Fibroblast of pulmonary artery (primary cell): ENCODE data around the gene VAV2.

Experiments
- DNase-seq: peaks from one replicate; pipeline ENCODE4 v3.0.0-alpha.2; 2010; ENCODE audit warnings: low read depth
- H3K4me3 ChIP-seq: replicated peaks from 2 replicates; pipeline ENCODE4 v1.5.1; 2011; ENCODE audit warnings: low read depth, mild to moderate bottlenecking, control low read depth, low read length, moderate library complexity
- CTCF ChIP-seq: IDR thresholded peaks from 2 replicates; pipeline ENCODE4 v1.5.1; 2011; ENCODE audit warnings: mild to moderate bottlenecking, control low read depth, low read length, inconsistent platforms; ENCODE audit errors: missing control alignments

The VAV2 gene

GRCh38 chr9:133855802-133856521 is 136.2 kb downstream of the VAV2 start:
- H3K4me3 ChIP-seq, result no peak overlapping the region
- peak; percentile 64 for DNase-seq
- TF ChIP-seq CTCF, result no peak

- TF ChIP-seq CTCF, result no peak
- no peak overlapping the region for H3K4me3 ChIP-seq
- DNase-seq, result no peak
Measured at GRCh38 chr9:133855371-133855770, 136.8 kb downstream of the VAV2 start.

- no peak for DNase-seq
- H3K4me3 ChIP-seq, result no peak overlapping the region
- no peak for TF ChIP-seq CTCF
Measured at GRCh38 chr9:133854765-133855164, 137.4 kb downstream of the VAV2 start.

- no peak for TF ChIP-seq CTCF
Measured at GRCh38 chr9:133854048-133854447, 138.1 kb downstream of the VAV2 start.

GRCh38 chr9:133853331-133853730 is 138.8 kb downstream of the VAV2 start:
- no peak for TF ChIP-seq CTCF
- no peak for DNase-seq
- H3K4me3 ChIP-seq, result no peak overlapping the region

More at GRCh38 chr9:133854048-133854447, 138.1 kb downstream of the VAV2 start:
- no peak for DNase-seq
- no peak overlapping the region for H3K4me3 ChIP-seq

GRCh38 chr9:133852431-133852830 is 139.7 kb downstream of the VAV2 start:
- no peak overlapping the region for H3K4me3 ChIP-seq
- no peak for TF ChIP-seq CTCF
- no peak for DNase-seq

GRCh38 chr9:133851693-133852092 is 140.4 kb downstream of the VAV2 start:
- TF ChIP-seq CTCF, result no peak
- DNase-seq, result no peak
- H3K4me3 ChIP-seq, result no peak overlapping the region
